AG04449 (cell line): ENCODE data around the gene ASF1B.

Experiments used
- CTCF ChIA-PET: fragments of 350-600 bp; formaldehyde crosslinking; extraction: SDS; loops from one replicate; lab custom pipeline; 2021; ENCODE audit warnings: antibody characterized with exemption; lab: Yijun Ruan, JAX
- POLR2A ChIA-PET: fragments of 400-600, 350-600 bp; formaldehyde crosslinking; extraction: SDS; loops from one replicate; lab custom pipeline; 2020; ENCODE audit warnings: antibody characterized with exemption, inconsistent platforms; lab: Yijun Ruan, JAX
- DNase-seq: peaks from one replicate; pipeline ENCODE4 v3.0.0-alpha.2; 2010; ENCODE audit warnings: low read depth, low spot score
- H3K4me3 ChIP-seq: 2 replicates; pipeline ENCODE4 v1.5.1; 2011; ENCODE audit warnings: low read depth, mild to moderate bottlenecking, control low read depth, low read length
- TF ChIP-seq, protein P1 (sequence below): IDR thresholded peaks from one replicate; pipeline ENCODE4 v1.5.1; 2011; ENCODE audit warnings: mild to moderate bottlenecking, moderate library complexity, low read length, control low read depth, inconsistent platforms; ENCODE audit not compliant: insufficient read depth; ENCODE audit errors: missing control alignments

Gene ASF1B

GRCh38 chr19:14089662-14090508, 46.5 kb downstream of the ASF1B start:
- peak overlapping the region; percentile 79 for H3K4me3 ChIP-seq
- TF ChIP-seq, protein P1, sequence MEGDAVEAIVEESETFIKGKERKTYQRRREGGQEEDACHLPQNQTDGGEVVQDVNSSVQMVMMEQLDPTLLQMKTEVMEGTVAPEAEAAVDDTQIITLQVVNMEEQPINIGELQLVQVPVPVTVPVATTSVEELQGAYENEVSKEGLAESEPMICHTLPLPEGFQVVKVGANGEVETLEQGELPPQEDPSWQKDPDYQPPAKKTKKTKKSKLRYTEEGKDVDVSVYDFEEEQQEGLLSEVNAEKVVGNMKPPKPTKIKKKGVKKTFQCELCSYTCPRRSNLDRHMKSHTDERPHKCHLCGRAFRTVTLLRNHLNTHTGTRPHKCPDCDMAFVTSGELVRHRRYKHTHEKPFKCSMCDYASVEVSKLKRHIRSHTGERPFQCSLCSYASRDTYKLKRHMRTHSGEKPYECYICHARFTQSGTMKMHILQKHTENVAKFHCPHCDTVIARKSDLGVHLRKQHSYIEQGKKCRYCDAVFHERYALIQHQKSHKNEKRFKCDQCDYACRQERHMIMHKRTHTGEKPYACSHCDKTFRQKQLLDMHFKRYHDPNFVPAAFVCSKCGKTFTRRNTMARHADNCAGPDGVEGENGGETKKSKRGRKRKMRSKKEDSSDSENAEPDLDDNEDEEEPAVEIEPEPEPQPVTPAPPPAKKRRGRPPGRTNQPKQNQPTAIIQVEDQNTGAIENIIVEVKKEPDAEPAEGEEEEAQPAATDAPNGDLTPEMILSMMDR = no peak
- POLR2A ChIA-PET = interaction anchor here (0.7 kb wide), 1 partner anchor 493 kb away, joined by 4 read pairs; no protein-coding TSS in a partner anchor
- no peak for DNase-seq
- CTCF ChIA-PET = interaction anchor here (0.5 to 2.7 kb wide), 7 partner anchors 8 to 391 kb away, joined by 3 to 20 read pairs (median 5); partner anchors contain the start of gene NANOS3

DNA sequence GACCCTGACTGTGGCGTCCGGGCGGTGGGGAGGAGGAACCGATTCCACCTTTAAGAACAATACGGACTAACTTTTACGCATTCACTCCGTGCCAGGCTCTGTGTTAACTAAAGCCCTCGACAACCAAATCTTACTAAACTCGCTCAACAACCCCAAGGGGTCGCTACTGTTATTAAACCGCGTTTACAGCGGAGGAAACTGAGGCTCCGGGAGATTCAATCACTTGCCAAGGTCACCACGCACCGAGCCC, 47.1 kb downstream of the ASF1B start:
- TF ChIP-seq, protein P1 = no peak
- peak overlapping the region; percentile 79 for H3K4me3 ChIP-seq
- ChIA-PET CTCF (interaction anchor here (1.3 to 2.7 kb wide), 5 partner anchors 9 to 391 kb away, joined by 3 to 20 read pairs (median 5); partner anchors contain the start of gene NANOS3), POLR2A (no interaction called here)
- no peak for DNase-seq

- no peak for DNase-seq
- TF ChIP-seq, protein P1 = no peak
- ChIA-PET CTCF (interaction anchor here (0.7 to 2.7 kb wide), 6 partner anchors 9 to 392 kb away, joined by 3 to 20 read pairs (median 5); partner anchors contain the start of genes MISP3 and NANOS3), POLR2A (no interaction called here)
- H3K4me3 ChIP-seq = peak overlapping the region; percentile 79
These were observed 47.6 kb downstream of the ASF1B start for GRCh38 chr19:14088634-14089411.

DNA sequence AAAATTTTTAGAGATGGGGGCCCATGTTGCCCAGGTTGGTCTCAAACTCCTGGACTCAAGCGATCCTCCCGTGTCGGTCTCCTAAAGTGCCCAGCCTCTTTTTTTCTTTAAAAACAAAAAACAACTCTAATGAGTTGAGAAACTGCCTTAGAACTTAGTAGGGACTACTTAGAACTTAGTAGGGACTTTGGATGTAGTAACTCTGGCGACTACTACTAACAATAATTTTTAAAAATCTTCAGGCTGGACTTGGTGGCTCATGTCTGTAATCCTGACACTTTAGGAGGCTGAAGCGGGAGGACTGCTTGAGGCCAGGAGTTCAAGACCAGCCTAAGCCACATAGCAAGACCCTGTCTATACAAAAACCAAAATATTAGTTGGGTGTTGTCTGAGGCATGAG, 50.3 kb downstream of the ASF1B start:
- no peak overlapping the region for H3K4me3 ChIP-seq

GRCh38 chr19:14085309-14085995, 50.9 kb downstream of the ASF1B start, which contains the start of gene C19orf67:
TSS of gene C19orf67 (minus strand) at chr19:14085783. CDS start at chr19:14085627, 156 bp downstream.
- TF ChIP-seq, protein P1 = no peak
- CTCF ChIA-PET = interaction anchor here (0.7 to 5.7 kb wide), 4 partner anchors 14 to 304 kb away, joined by 3 to 49 read pairs (median 13); partner anchors contain the start of gene MISP3
- H3K4me3 ChIP-seq = no peak within 1 kb of the TSS
- POLR2A ChIA-PET = no interaction called here
- no peak for DNase-seq

More for the DNA sequence above, 50.3 kb downstream of the ASF1B start:
- POLR2A ChIA-PET = no interaction called here
- CTCF ChIA-PET = interaction anchor here (4.4 kb wide), 1 partner anchor 206 kb away, joined by 23 read pairs; no protein-coding TSS in a partner anchor
- DNase-seq = no peak
- TF ChIP-seq, protein P1 = no peak
